A549 (cell line): ENCODE data around the gene TSKU. TPM values are rescaled to one million over a fixed set of nuclear protein-coding genes. Genes with fewer than 3 reads are reported as not detected.

ENCODE experiments used
- ATAC-seq, 2 experiments: fragments of 200-7000 bp in 1 of 2; fragments of >200 bp in 1 of 2; cut with Nextera tagmentation in 1 of 2; cut with Tn5 transposase in 1 of 2; 3 replicates each; pipeline versions ENCODE4 v1.8.0 to v1.9.1; 2018 to 2020; ENCODE audit warnings: mild to moderate bottlenecking in 1 of 2, moderate library complexity in 1 of 2
- CTCF ChIA-PET: fragments of 300-600 bp; sonication (Branson Sonifier 250); formaldehyde crosslinking; extraction: SDS; loops from one replicate; lab custom pipeline; 2021; ENCODE audit warnings: antibody characterized with exemption, inconsistent platforms; lab: Yijun Ruan, JAX
- POLR2A ChIA-PET: fragments of 350-600 bp; formaldehyde crosslinking; extraction: SDS; loops from one replicate; lab custom pipeline; 2021; ENCODE audit warnings: antibody characterized with exemption, inconsistent platforms; lab: Yijun Ruan, JAX
- DNase-seq, 2 experiments: peaks; one replicate each; pipeline versions ENCODE4 v3.0.0 to v3.0.0-alpha.2; 2011 to 2016; ENCODE audit warnings: low read depth in 1 of 2, low spot score in 1 of 2
- FAIRE-seq: peaks from 2 replicates; lab custom pipeline; 2011; peaks lifted over from hg19 to GRCh38; lab: Jason Lieb, UNC
- H3K27ac ChIP-seq, 2 experiments: fragments of >200 bp; sonication (Bioruptor Twin); formaldehyde crosslinking; 3 replicates each; pipeline ENCODE4 v1.5.1; 2016 to 2017
- H3K4me1 ChIP-seq: fragments of >200 bp; sonication (Bioruptor Twin); formaldehyde crosslinking; 3 replicates; pipeline ENCODE4 v1.6.1; 2016
- H3K4me2 ChIP-seq: fragments of >200 bp; sonication (Bioruptor Twin); formaldehyde crosslinking; 3 replicates; pipeline ENCODE4 v1.6.1; 2016
- H3K4me3 ChIP-seq: fragments of >200 bp; sonication (Bioruptor Twin); formaldehyde crosslinking; 3 replicates; pipeline ENCODE4 v1.5.1; 2016
- H3K9me3 ChIP-seq: fragments of >200 bp; sonication (Bioruptor Twin); formaldehyde crosslinking; 3 replicates; pipeline ENCODE4 v1.6.1; 2016
- ATOH8 ChIP-seq: fragments of 250-450 bp; sonication (Bioruptor Pico); IDR thresholded peaks from 2 replicates; pipeline ENCODE4 v1.5.0; 2020; ENCODE audit warnings: low read depth, mild to moderate bottlenecking, moderate library complexity
- CBX2 ChIP-seq: fragments of 200-600 bp; sonication (generic); IDR thresholded peaks from 2 replicates; pipeline ENCODE4 v1.6.1; 2016; ENCODE audit warnings: low read depth, mild to moderate bottlenecking, borderline replicate concordance
- CEBPB ChIP-seq, 2 experiments: fragments of >200 bp in 1 of 2; sonication (Bioruptor Twin) in 1 of 2; formaldehyde crosslinking in 1 of 2; IDR thresholded peaks; 2 replicates each; pipeline ENCODE4 v1.6.1; 2012 to 2016
- ELK1 ChIP-seq: fragments of 150-350 bp; IDR thresholded peaks from 2 replicates; pipeline ENCODE4 v1.6.1; 2014; ENCODE audit warnings: low read depth, mild to moderate bottlenecking, low read length
- EP300 ChIP-seq, 2 experiments: fragments of >200 bp; sonication (Bioruptor Twin); formaldehyde crosslinking; IDR thresholded peaks; 2 replicates in 1 of 2; 3 replicates in 1 of 2; pipeline ENCODE4 v1.6.1; 2016 to 2017
- FOSL2 ChIP-seq, 2 experiments: fragments of 450-650 bp in 1 of 2; fragments of >200 bp in 1 of 2; sonication (Bioruptor Twin) in 1 of 2; formaldehyde crosslinking; IDR thresholded peaks; 2 replicates each; pipeline versions ENCODE4 v1.5.0 to v1.6.1; 2016 to 2020; ENCODE audit warnings: mild to moderate bottlenecking in 1 of 2, moderate library complexity in 1 of 2
- GATA3 ChIP-seq: IDR thresholded peaks from 2 replicates; pipeline ENCODE4 v1.6.1; 2012; ENCODE audit warnings: borderline replicate concordance
- HDAC2 ChIP-seq: fragments of 200-600 bp; sonication (generic); IDR thresholded peaks from 2 replicates; pipeline ENCODE4 v1.6.1; 2016
- HOXB13 ChIP-seq: fragments of 250-450 bp; sonication (Bioruptor Pico); IDR thresholded peaks from 2 replicates; pipeline ENCODE4 v1.5.0; 2020; ENCODE audit warnings: low read depth, mild to moderate bottlenecking, moderate library complexity
- HOXB5 ChIP-seq: fragments of 250-450 bp; sonication (Bioruptor Pico); IDR thresholded peaks from 2 replicates; pipeline ENCODE4 v1.5.0; 2020; ENCODE audit warnings: mild to moderate bottlenecking, moderate library complexity
- JUN ChIP-seq, 2 experiments: fragments of >200 bp; sonication (Bioruptor Twin); formaldehyde crosslinking; IDR thresholded peaks; 2 replicates in 1 of 2; 3 replicates in 1 of 2; pipeline ENCODE4 v1.6.1; 2016 to 2017
- JUNB ChIP-seq: fragments of >200 bp; sonication (Bioruptor Twin); formaldehyde crosslinking; IDR thresholded peaks from 2 replicates; pipeline ENCODE4 v1.6.1; 2016
- MYC ChIP-seq: IDR thresholded peaks from 2 replicates; pipeline ENCODE4 v1.6.1; 2012; ENCODE audit warnings: mild to moderate bottlenecking, inconsistent platforms, low read length, improper control_type of control experiment, borderline replicate concordance
- POLR2AphosphoS2 ChIP-seq: conservative IDR thresholded peaks from 2 replicates; pipeline ENCODE4 v1.6.1; 2012; ENCODE audit warnings: low read length, improper control_type of control experiment, inconsistent platforms
- RAD21 ChIP-seq, 2 experiments: fragments of >200 bp in 1 of 2; sonication (Bioruptor Twin) in 1 of 2; formaldehyde crosslinking in 1 of 2; IDR thresholded peaks in 1 of 2; conservative IDR thresholded peaks in 1 of 2; 2 replicates in 1 of 2; 3 replicates in 1 of 2; pipeline ENCODE4 v1.6.1; 2012 to 2018; ENCODE audit warnings: inconsistent platforms in 1 of 2
- RARB ChIP-seq: fragments of 250-450 bp; sonication (Bioruptor Pico); IDR thresholded peaks from 2 replicates; pipeline ENCODE4 v1.8.0; 2021; ENCODE audit warnings: mild to moderate bottlenecking, moderate library complexity
- RCOR1 ChIP-seq: fragments of 150-350 bp; IDR thresholded peaks from 2 replicates; pipeline ENCODE4 v1.6.1; 2014; ENCODE audit warnings: antibody characterized with exemption, low read length, low read depth
- RFX5 ChIP-seq: fragments of 450-650 bp; IDR thresholded peaks from 2 replicates; pipeline ENCODE4 v1.7.1; 2014; ENCODE audit warnings: antibody characterized with exemption, mild to moderate bottlenecking, moderate library complexity
- RNF2 ChIP-seq: fragments of 200-600 bp; sonication (generic); IDR thresholded peaks from 2 replicates; pipeline ENCODE4 v1.6.1; 2016; ENCODE audit warnings: low read depth, mild to moderate bottlenecking, antibody characterized with exemption, moderate library complexity, borderline replicate concordance
- ZNF302 ChIP-seq: fragments of 250-450 bp; sonication (Bioruptor Pico); IDR thresholded peaks from 2 replicates; pipeline ENCODE4 v1.9.0; 2021; ENCODE audit warnings: inconsistent platforms, mild to moderate bottlenecking, moderate library complexity
- ZSCAN20 ChIP-seq: fragments of 250-450 bp; sonication (Bioruptor Pico); IDR thresholded peaks from 2 replicates; pipeline ENCODE4 v1.8.0; 2022; ENCODE audit warnings: mild to moderate bottlenecking, moderate library complexity
- WGBS: methylation state at CpG from one replicate; pipeline ENCODE4 v1.1.6; 2017; ENCODE audit errors: missing lambda C conversion rate; 5-methylcytosine and 5-hydroxymethylcytosine counted together
- polyA plus RNA-seq, 4 experiments: library from polyadenylated mRNA; depleted of rRNA in 3 of 4; stranded (reverse); fragments of >200 nt; fragmentation: RNase III in 1 of 4; extraction: RNeasy Plus Mini Kit Qiagen cat#74134 plus additional on column Dnase treatment in 1 of 4; gene quantifications; 2 replicates in 3 of 4; 3 replicates in 1 of 4; pipeline ENCODE4 v1.2.3, GENCODE V29; 2011 to 2017
- TF ChIP-seq, protein P1 (sequence below): fragments of >200 bp; sonication (Bioruptor Twin); formaldehyde crosslinking; IDR thresholded peaks from 3 replicates; pipeline ENCODE4 v1.6.1; 2016
- TF ChIP-seq, protein P2 (sequence below): IDR thresholded peaks from 2 replicates; pipeline ENCODE4 v1.6.1; 2012; ENCODE audit warnings: low read depth, borderline replicate concordance

Gene TSKU
- polyA plus RNA-seq, 2 of the 4 experiments (the other 2 are of a cell fraction), result 164 to 171 TPM

GRCh38 chr11:76734456-76735420 lies 48.4 kb upstream of the TSKU start:
- 73% methylated on average over 12 of the region's 12 CpGs for WGBS
- H3K27ac ChIP-seq, result peak overlapping the region; percentile 77 to 79
- CTCF ChIA-PET, result interaction anchor here (0.6 to 9.8 kb wide), 55 partner anchors 8 to 487 kb away, joined by 3 to 207 read pairs (median 4); partner anchors contain the start of gene TSKU

GRCh38 chr11:76735841-76736240 lies 47.3 kb upstream of the TSKU start:
- DNase-seq (no peak), ATAC-seq (no peak), FAIRE-seq (no peak)
- WGBS, result 88% methylated on average over 13 of the region's 13 CpGs
- Histone ChIP-seq H3K4me1 (peaks cover 24% of the 10 kb centered on the region), H3K4me2 (no peak overlapping the region), H3K4me3 (no peak overlapping the region), H3K9me3 (no peaks in the 10 kb centered on the region), H3K27ac (peak overlapping the region; percentile 77 to 79)
- CTCF ChIA-PET, result interaction anchor here (0.7 to 9.8 kb wide), 15 partner anchors 11 to 452 kb away, joined by 3 to 207 read pairs (median 17); no protein-coding TSS in a partner anchor
- POLR2A ChIA-PET, result interaction anchor here (1.0 to 1.1 kb wide), 2 partner anchors 26 to 34 kb away, joined by 3 read pairs; no protein-coding TSS in a partner anchor
- no peak for TF ChIP-seq GATA3
- TF ChIP-seq ATOH8 (CRISPR knock-in tag), result no peak
- no peak for TF ChIP-seq RNF2
- TF ChIP-seq HOXB5 (CRISPR knock-in tag), result no peak
- TF ChIP-seq, protein P1, sequence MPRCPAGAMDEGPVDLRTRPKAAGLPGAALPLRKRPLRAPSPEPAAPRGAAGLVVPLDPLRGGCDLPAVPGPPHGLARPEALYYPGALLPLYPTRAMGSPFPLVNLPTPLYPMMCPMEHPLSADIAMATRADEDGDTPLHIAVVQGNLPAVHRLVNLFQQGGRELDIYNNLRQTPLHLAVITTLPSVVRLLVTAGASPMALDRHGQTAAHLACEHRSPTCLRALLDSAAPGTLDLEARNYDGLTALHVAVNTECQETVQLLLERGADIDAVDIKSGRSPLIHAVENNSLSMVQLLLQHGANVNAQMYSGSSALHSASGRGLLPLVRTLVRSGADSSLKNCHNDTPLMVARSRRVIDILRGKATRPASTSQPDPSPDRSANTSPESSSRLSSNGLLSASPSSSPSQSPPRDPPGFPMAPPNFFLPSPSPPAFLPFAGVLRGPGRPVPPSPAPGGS, result no peak
- TF ChIP-seq HOXB13 (CRISPR knock-in tag), result no peak
- TF ChIP-seq ZNF302 (CRISPR knock-in tag), result no peak
- no peak for TF ChIP-seq ELK1
- no peak for TF ChIP-seq FOSL2 (IDR thresholded peaks at IDR 0.05)
- TF ChIP-seq FOSL2 (CRISPR knock-in tag; IDR thresholded peaks at IDR 0.05), result no peak

More at GRCh38 chr11:76734456-76735420, 48.4 kb upstream of the TSKU start:
- TF ChIP-seq JUN (IDR thresholded peaks at IDR 0.05), result no peak
- TF ChIP-seq MYC, result no peak
- TF ChIP-seq, protein P2, sequence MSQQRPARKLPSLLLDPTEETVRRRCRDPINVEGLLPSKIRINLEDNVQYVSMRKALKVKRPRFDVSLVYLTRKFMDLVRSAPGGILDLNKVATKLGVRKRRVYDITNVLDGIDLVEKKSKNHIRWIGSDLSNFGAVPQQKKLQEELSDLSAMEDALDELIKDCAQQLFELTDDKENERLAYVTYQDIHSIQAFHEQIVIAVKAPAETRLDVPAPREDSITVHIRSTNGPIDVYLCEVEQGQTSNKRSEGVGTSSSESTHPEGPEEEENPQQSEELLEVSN, result no peak
- no peak for TF ChIP-seq HDAC2
- no peak for TF ChIP-seq HOXB5 (CRISPR knock-in tag)
- TF ChIP-seq, all 56 proteins: peak for 0
- H3K4me2 ChIP-seq, result no peak overlapping the region; the same call in 2 of the 3 replicates
- DNase-seq (no peak), FAIRE-seq (no peak), ATAC-seq (peak in 1 of 2 experiments; percentile 6; a peak in 2 of 6 replicates)
- POLR2A ChIA-PET, result interaction anchor here (0.8 to 1.1 kb wide), 9 partner anchors 27 to 102 kb away, joined by 3 to 5 read pairs (median 3); no protein-coding TSS in a partner anchor
- H3K4me3 ChIP-seq, result no peak overlapping the region
- H3K9me3 ChIP-seq, result no peaks in the 10 kb centered on the region
- H3K4me1 ChIP-seq, result peaks cover 24% of the 10 kb centered on the region

- FAIRE-seq (no peak), ATAC-seq (no peak), DNase-seq (no peak)
- no peaks in the 10 kb centered on the region for H3K9me3 ChIP-seq
- no peak overlapping the region for H3K4me3 ChIP-seq
- peaks cover 24% of the 10 kb centered on the region for H3K4me1 ChIP-seq
- ChIA-PET CTCF (interaction anchor here (0.9 to 9.8 kb wide), 12 partner anchors 11 to 452 kb away, joined by 3 to 207 read pairs (median 32); no protein-coding TSS in a partner anchor), POLR2A (no interaction called here)
- no peak overlapping the region for H3K4me2 ChIP-seq
- WGBS, result 91% methylated on average over 4 of the region's 4 CpGs
- TF ChIP-seq RARB (CRISPR knock-in tag), result no peak
- TF ChIP-seq RAD21 (conservative IDR thresholded peaks at IDR 0.05 in 1 of 2, IDR thresholded peaks at IDR 0.05 in 1 of 2), result no peak
- TF ChIP-seq HOXB13 (CRISPR knock-in tag), result no peak
- TF ChIP-seq POLR2AphosphoS2, result no peak
- TF ChIP-seq HOXB5 (CRISPR knock-in tag), result no peak
- no peak for TF ChIP-seq CBX2
- TF ChIP-seq RFX5, result no peak
- TF ChIP-seq JUNB, result no peak
- TF ChIP-seq CEBPB (IDR thresholded peaks at IDR 0.05), result no peak
- no peak for TF ChIP-seq RCOR1
- no peak for TF ChIP-seq EP300 (IDR thresholded peaks at IDR 0.05)
- no peak for TF ChIP-seq ZSCAN20 (CRISPR knock-in tag)
- TF ChIP-seq, protein P1, result no peak
- H3K27ac ChIP-seq, result peak overlapping the region; percentile 77 to 79
Measured at GRCh38 chr11:76736266-76736665, 46.9 kb upstream of the TSKU start.
